ENCODE data around the gene RASGRP1. TPM values are rescaled to one million over a fixed set of nuclear protein-coding genes. Genes with fewer than 3 reads are reported as not detected.

RASGRP1 gene
- total RNA-seq, 2 donors from 2014 or later, result 61.2 to 102 TPM

- Mint-ChIP-seq H3K27ac (peak overlapping the region in 1 of 2 donors; percentile 96), H3K9me3 (peaks cover 0 to 4% of the 10 kb centered on the region in 2 donors), H3K36me3 (peaks cover 40 to 61% of the 10 kb centered on the region in 2 donors)
- ATAC-seq (peak; percentile 68 to 78), DNase-seq (ENCODE audit: low spot score in 2 of 2) (peak in 1 of 2 donors; percentile 41)
These were observed 10.3 kb downstream of the RASGRP1 start for GRCh38 chr15:38554354-38554753.

- DNase-seq (ENCODE audit: low spot score in 2 of 2) (no peak), ATAC-seq (no peak)
- Mint-ChIP-seq H3K9me3 (peaks cover 0 to 5% of the 10 kb centered on the region in 2 donors), H3K36me3 (peaks cover 39 to 61% of the 10 kb centered on the region in 2 donors), H3K27ac (peak overlapping the region in 1 of 2 donors; percentile 19)
These were observed 11.5 kb downstream of the RASGRP1 start for GRCh38 chr15:38553071-38553470.

DNA sequence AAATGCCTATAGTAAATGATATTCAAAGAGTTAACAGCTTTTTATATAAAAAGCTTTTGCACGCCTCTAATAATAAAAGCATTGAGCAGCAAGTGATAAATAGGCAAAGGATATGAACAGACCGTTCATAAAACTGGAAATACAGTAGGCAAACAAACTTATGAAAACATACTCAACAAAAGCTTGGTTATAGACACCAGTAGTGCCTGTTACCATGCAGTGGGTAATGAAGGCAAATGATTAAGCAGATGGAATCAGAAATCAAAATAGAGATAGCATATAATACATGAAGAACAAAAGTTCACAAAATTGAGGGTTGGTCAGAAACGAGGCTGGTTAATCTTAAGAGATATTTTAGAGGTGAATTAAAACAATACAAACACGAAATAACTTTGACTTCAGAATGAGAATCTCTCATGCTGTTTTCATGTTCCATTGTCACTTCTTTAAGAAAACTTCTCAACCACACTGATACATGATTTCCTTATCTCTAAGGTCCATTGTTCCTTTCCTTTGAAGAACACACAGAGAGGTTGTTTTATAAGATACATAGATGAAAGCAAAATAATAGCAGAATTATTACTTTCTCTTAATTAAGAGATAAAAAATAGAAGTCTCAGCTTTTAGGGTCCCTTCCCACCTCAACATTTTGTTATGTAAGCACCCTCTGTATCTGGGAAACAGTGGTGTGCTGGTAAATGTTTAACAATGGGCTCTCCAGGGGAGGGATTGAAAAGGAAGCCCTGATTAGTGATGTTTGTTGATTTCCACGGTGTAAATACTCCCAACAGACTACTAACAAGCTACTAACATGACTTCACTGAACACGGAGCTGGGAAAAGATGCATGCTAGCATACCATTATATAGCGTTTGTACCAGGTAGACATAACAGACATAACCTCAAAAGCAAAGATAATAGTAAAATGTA lies 12.6 kb downstream of the RASGRP1 start:
- H3K9me3 Mint-ChIP-seq, result peaks cover 0 to 5% of the 10 kb centered on the region in 2 donors
- H3K36me3 Mint-ChIP-seq, result peaks cover 35 to 60% of the 10 kb centered on the region in 2 donors
- DNase-seq (ENCODE audit: low spot score in 2 of 2) (no peak), ATAC-seq (no peak)
- H3K27ac Mint-ChIP-seq, result peak overlapping the region in 1 of 2 donors; percentile 49

DNA sequence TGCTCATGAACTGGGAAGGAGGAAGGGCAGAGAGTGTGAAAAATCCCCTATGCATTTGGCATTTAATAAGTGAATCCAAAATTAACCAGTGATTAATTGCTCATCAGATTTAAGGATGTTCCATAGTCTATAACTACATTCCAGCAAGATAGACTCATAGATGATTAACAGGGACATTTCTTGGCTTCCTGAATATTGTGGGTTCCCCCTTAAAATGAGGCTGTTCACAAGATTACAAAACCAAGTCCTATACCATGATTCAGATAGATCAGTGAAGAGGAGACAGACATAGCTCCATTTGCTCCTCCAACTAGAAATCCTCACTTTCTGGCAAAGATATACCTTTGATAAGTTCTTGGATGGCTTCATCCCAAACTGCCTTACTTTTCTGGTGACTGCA lies 15.4 kb downstream of the RASGRP1 start:
- DNase-seq (ENCODE audit: low spot score in 2 of 2), result no peak
- H3K36me3 Mint-ChIP-seq, result peaks cover 34 to 70% of the 10 kb centered on the region in 2 donors
- ATAC-seq, result no peak
- H3K27ac Mint-ChIP-seq, result peak overlapping the region in 1 of 2 donors; percentile 40
- H3K9me3 Mint-ChIP-seq, result peaks cover 0 to 5% of the 10 kb centered on the region in 2 donors

GRCh38 chr15:38547255-38547997 lies 17.2 kb downstream of the RASGRP1 start:
- ATAC-seq (peak in 1 of 2 donors; percentile 59), DNase-seq (ENCODE audit: low spot score in 2 of 2) (no peak)
- Mint-ChIP-seq H3K36me3 (peaks cover 21 to 68% of the 10 kb centered on the region in 2 donors), H3K9me3 (peaks cover 0 to 5% of the 10 kb centered on the region in 2 donors), H3K27ac (peak overlapping the region; percentile 40 to 75)

- Mint-ChIP-seq H3K27ac (no peak overlapping the region), H3K36me3 (peaks cover 29 to 78% of the 10 kb centered on the region in 2 donors), H3K9me3 (peaks cover 0 to 5% of the 10 kb centered on the region in 2 donors)
- no peak for ATAC-seq
- no peak for DNase-seq (ENCODE audit: low spot score in 2 of 2)
These were observed 19.4 kb downstream of the RASGRP1 start for GRCh38 chr15:38545179-38545578.

- ATAC-seq, result peak in 1 of 2 donors; percentile 26
- Mint-ChIP-seq H3K36me3 (peaks cover 7 to 61% of the 10 kb centered on the region in 2 donors), H3K27ac (peak overlapping the region in 1 of 2 donors; percentile 57), H3K9me3 (no peaks in the 10 kb centered on the region)
- no peak for DNase-seq (ENCODE audit: low spot score in 2 of 2)
These were observed 23.6 kb downstream of the RASGRP1 start for GRCh38 chr15:38541026-38541425.

DNA sequence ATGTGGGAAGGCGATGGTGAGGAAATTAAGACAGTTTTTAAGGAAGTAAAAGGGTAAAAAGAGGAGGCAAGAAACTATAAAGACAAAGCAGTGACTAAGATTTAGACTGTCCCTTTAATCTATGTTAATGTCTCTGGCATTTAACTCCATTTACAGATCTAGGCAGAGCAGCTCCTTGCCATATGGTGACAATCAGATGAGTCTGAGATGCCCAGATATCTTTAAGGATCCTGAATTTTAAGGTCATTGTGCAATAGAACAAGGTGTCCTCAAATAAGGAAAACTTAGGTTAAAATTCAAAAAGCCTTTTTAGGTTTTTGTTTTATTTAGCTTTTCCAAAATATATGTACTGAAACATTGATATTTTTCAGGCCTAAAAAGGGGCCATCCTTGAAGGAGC lies 24.1 kb downstream of the RASGRP1 start:
- Mint-ChIP-seq H3K27ac (peak overlapping the region; percentile 25 to 57), H3K36me3 (peaks cover 7 to 62% of the 10 kb centered on the region in 2 donors), H3K9me3 (no peaks in the 10 kb centered on the region)
- DNase-seq (ENCODE audit: low spot score in 2 of 2) (no peak), ATAC-seq (peak in 1 of 2 donors; percentile 33)

- DNase-seq (ENCODE audit: low spot score in 2 of 2), result no peak
- ATAC-seq, result peak; percentile 65 to 72
- Mint-ChIP-seq H3K27ac (peak overlapping the region; percentile 71 to 94), H3K9me3 (no peaks in the 10 kb centered on the region), H3K36me3 (peaks cover 17 to 62% of the 10 kb centered on the region in 2 donors)
These were observed 25.6 kb downstream of the RASGRP1 start for GRCh38 chr15:38539008-38539343.

DNA sequence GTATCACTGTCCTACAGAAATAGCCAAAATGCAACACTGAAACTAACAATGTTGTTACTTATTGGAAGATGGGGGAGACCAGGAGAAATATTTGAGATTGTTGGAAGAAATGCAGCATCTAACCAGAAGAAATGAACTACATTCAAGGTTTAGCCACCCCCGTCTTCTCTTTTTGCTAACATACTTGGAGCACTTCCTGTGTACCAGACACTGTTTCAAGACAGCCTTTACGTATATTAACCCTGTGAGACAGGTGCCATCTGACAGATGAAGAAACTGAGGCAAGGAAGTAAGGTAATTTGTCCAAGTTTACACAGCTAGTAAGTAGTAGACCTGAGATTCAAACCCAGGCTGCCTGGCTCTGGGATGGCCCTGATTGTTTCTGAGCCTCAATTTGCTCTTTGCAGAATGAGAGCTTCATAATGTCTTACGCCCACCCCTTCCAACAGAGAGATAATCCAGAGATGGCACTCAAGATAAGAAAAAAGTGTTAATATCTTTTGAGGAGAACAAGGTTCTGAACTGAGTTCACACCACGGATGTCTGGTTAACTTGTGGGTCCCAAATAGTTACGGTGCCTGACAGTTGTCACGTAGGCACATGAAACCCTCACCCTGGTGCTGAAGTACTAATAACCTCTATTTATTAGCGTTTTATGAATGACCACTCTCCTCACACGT lies 26.1 kb downstream of the RASGRP1 start:
- no peak for DNase-seq (ENCODE audit: low spot score in 2 of 2)
- peaks cover 19 to 62% of the 10 kb centered on the region in 2 donors for H3K36me3 Mint-ChIP-seq
- H3K9me3 Mint-ChIP-seq, result no peaks in the 10 kb centered on the region
- H3K27ac Mint-ChIP-seq, result peak overlapping the region; percentile 71 to 94
- ATAC-seq, result peak; percentile 35 to 55

DNA sequence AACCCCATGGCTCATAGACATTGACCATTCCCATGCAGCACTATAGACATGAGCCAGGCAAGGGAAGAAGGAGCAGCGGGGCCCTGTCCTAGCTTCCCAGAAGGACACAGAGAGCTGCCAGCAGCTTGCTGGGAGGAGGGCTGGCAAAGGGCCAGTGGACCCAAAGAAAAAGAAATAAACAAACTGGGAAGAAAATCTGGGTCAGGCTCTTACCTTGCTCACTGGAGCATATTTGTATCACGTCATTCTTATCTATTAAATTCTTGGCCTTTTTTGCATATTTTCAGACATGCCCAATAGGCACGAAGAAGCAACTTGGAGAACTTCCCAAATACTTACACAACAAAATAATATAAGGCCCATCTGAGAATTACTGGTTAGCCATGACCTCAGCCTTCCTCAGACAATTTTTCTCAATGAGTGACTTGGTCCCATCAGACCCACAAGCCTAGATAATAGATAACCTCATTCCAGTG lies 28.4 kb downstream of the RASGRP1 start:
- no peak for ATAC-seq

GRCh38 chr15:38535491-38536200 lies 29.0 kb downstream of the RASGRP1 start:
- Mint-ChIP-seq H3K36me3 (peaks cover 21 to 62% of the 10 kb centered on the region in 2 donors), H3K9me3 (no peaks in the 10 kb centered on the region), H3K27ac (peak overlapping the region; percentile 23 to 73)
- no peak for DNase-seq (ENCODE audit: low spot score in 2 of 2)
- ATAC-seq, result no peak

More for the DNA sequence above, 28.4 kb downstream of the RASGRP1 start:
- Mint-ChIP-seq H3K27ac (peak overlapping the region in 1 of 2 donors; percentile 73), H3K36me3 (peaks cover 20 to 60% of the 10 kb centered on the region in 2 donors), H3K9me3 (no peaks in the 10 kb centered on the region)
- DNase-seq (ENCODE audit: low spot score in 2 of 2), result no peak

DNA sequence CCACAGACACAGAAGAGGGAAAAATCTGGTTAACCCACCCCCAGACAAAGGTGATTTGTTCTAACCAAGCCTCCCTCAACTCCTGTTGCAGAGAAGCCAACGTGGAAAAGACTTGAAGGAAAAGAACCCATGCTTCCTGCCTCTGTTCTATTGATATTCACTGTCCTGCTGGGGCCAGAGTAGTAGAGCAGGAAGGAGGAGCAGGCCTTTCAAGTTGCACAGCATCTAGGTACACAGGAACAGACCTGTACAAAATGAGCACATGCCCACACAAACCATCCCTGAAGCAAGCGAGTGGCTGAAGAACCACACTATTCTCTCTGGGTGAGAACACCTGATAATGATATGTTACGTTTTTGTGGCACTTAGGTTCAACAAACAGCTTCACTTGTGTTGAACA lies 29.9 kb downstream of the RASGRP1 start:
- Mint-ChIP-seq H3K9me3 (no peaks in the 10 kb centered on the region), H3K36me3 (peaks cover 30 to 72% of the 10 kb centered on the region in 2 donors), H3K27ac (peak overlapping the region; percentile 31 to 73)
- ATAC-seq (no peak), DNase-seq (ENCODE audit: low spot score in 2 of 2) (no peak)

DNA sequence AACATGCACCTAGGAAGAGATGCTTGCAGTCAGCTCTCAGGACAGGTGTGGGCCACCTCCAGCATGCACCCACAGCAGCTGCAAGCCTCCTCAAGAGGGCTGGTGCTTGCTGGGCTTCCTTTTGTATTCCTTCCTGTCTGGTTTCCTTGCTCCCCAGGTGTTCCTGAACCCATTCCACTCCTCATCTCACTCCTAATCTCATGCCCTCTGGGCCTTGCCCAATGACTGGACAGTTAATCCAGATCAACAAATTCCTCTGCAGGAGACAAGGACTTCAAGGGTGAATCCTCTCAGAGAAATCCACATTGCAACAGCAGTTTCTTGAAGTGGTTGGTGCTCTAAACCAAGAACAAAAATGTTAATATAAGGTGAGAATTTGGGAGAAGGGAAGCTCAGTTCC lies 30.7 kb downstream of the RASGRP1 start:
- ATAC-seq, result no peak
- peaks cover 38 to 80% of the 10 kb centered on the region in 2 donors for H3K36me3 Mint-ChIP-seq
- H3K27ac Mint-ChIP-seq, result peak overlapping the region in 1 of 2 donors; percentile 73
- no peak for DNase-seq (ENCODE audit: low spot score in 2 of 2)
- peaks cover 5% of the 10 kb centered on the region in 2 donors for H3K9me3 Mint-ChIP-seq

- peaks cover 7 to 9% of the 10 kb centered on the region in 2 donors for H3K9me3 Mint-ChIP-seq
- peak overlapping the region in 1 of 2 donors; percentile 73 for H3K27ac Mint-ChIP-seq
- no peak for ATAC-seq
- H3K36me3 Mint-ChIP-seq, result peaks cover 41 to 84% of the 10 kb centered on the region in 2 donors
- DNase-seq (ENCODE audit: low spot score in 2 of 2), result no peak
These were observed 31.1 kb downstream of the RASGRP1 start for GRCh38 chr15:38533416-38533915.
